ENCODE results near the gene SIGLEC14.

The SIGLEC14 gene

DNA sequence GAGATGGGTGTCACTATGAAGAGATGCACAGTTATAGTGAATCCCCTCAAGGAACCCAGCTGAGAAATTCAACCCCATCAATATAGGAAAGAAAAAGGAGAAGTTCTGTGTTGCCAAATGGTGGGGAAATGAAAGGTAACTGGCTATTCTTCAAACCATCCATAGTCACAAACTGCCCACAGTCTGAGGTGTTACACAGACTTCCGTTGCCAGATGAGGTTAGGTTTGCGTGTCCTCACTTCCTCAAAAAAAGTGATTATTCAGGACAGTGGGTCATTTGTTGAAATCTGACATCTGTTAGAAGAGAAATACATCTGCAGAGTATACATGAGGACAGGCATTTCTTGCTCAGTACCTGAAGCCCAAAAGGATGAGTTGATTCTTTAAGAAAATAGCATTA is 25.4 kb downstream of the SIGLEC14 start:
- DNase-seq (ENCODE audit: low spot score): no peak

DNA sequence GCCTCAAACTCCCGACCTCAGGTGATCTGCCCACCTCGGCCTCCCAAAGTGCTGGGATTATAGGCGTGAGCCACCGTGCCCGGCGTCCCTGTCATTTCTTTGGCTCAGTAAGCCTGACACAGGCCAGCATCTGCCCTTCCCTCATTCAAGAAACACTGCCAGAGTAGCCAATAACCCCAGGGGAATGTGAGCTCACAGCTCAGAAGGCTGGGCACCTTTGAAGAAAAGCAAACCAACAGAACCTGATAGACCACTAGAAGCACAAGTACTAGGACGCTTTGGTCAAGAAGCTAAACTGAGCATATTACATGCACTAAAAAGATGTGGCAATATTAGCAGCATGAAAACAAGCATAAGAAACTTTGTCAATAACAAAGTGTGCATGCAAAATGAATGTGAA is 30.6 kb downstream of the SIGLEC14 start:
- no peak for DNase-seq (ENCODE audit: low spot score)

DNA sequence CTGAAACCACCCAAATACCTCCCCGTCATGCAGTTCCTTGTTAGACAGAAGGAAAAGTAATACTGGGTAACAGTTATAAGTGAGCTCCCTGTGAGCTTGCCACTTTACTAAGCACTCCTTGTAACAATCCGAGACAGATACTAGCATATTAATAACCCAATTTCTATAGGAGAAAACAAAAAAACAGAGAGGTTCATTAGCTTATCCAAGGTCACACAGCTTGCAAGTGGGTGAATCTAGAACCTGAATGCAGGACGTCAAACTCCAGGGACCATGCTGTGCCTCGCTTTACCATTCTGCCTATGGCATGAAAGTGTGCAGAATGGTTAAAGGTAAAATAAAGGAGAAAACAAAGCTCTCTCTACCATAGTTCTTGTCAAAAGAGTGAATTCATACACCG is 31.8 kb downstream of the SIGLEC14 start:
- no peak for DNase-seq (ENCODE audit: low spot score)

- no peak for DNase-seq (ENCODE audit: low spot score)
These were observed 36.0 kb downstream of the SIGLEC14 start for GRCh38 chr19:51610576-51610975.

DNA sequence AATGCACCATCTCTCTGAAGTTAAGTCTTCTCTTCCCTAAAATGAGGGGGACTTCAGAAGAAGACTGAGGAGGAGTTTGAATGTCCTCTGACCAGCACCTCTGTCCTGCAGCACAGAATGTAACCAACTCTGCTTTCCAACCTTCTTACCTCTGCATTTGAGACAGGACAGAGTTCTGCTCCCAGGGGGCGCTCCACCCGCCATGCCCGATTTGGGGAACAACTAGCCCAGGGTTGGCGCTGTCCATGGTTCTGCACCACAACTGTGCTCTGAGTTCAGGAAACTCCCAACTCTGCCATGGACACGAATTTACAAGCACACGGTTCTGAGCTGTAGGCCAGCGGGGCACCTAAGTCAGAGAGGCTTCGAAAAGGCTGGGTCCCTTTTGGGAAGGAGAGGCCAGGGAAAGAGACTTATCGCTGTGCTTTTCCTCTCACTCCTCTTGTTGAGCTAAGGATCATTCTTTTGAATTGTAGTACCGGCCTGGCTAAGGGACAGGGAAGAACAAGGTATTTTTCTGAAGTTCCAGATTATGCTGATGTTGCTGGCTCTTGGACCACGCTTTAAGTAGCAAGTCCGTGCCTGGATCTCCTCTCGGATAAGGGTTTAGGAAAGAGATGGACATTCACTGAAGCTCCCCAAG is 38.6 kb downstream of the SIGLEC14 start:
- DNase-seq (ENCODE audit: low spot score): peak; percentile 77

- peak; percentile 33 for DNase-seq (ENCODE audit: low spot score)
These were observed 39.5 kb downstream of the SIGLEC14 start for GRCh38 chr19:51607077-51607476.

GRCh38 chr19:51602189-51602854 is 44.3 kb downstream of the SIGLEC14 start:
- DNase-seq (ENCODE audit: low spot score): no peak

DNA sequence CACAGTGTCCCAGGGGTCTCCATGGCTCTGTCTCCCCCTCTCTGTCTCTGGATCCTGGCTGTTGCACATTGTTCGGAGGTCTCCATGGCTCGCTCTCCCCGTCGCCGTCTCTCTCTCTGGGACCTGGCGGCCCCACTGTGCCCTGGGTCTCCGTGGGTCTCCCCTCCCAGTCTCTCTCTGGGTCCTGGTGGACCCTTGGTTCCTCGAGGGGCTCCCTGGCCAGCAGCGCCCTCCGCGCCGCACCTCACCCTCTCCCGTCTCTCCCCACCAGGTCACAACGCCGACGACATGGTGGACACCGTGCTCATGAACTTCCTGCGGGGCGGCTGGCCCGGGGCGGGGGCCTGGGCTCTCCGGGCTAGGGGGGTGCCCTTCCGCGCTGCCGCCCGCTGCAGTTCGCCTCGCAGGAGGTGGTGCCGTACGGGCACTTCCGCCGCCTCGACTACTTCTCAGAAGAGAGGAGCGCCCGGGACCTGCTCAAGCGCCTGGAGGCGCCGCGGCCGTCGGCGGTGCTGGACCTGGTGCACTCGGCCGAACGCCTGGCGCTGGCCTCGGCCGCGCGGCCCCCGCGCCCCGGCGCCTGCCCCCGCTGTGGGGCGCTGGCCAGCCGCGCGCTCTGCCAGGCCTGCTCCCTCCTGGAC is 45.6 kb downstream of the SIGLEC14 start:
- no peak for DNase-seq (ENCODE audit: low spot score)

DNA sequence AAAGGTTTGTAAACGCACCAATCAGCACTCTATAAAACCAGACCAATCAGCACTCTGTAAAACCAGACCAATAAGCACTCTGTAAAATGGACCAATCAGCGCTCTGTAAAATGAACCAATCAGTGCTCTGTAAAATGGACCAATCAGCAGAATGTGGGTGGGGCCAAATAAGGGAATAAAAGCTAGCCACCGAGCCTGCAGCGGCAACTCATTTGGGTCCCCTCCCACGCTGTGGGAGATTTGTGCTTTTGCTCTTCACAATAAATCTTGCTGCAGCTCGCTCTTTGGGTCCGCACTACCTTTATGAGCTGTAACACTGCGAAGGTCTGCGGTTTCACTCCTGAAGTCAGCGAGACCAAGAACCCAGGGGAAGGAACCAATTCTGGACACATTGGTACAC is 47.5 kb downstream of the SIGLEC14 start:
- peak; percentile 16 for DNase-seq (ENCODE audit: low spot score)

GRCh38 chr19:51598159-51598915 is 48.3 kb downstream of the SIGLEC14 start:
- DNase-seq (ENCODE audit: low spot score): no peak

GRCh38 chr19:51595190-51596175 is 51.1 kb downstream of the SIGLEC14 start:
- no peak for DNase-seq (ENCODE audit: low spot score)

DNA sequence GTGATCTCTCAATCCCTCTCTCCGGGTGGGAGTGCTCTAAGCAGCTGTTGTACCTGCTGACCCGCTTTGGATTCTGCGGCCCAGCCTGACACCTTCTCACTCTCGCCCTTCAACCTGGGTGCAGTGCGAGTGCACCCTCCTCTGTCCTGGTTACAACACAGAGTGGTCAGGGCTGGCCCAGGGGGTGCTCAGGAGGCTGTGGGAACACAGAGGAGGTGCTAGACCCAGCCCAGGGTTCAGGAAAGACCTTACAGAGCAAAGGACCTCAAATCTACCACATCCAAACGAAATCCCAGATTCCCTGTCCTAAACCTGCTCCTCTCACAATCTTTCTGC is 51.9 kb downstream of the SIGLEC14 start:
- no peak for DNase-seq (ENCODE audit: low spot score)

GRCh38 chr19:51593969-51594773 is 52.5 kb downstream of the SIGLEC14 start:
- peak; percentile 96 for DNase-seq (ENCODE audit: low spot score)

- no peak for DNase-seq (ENCODE audit: low spot score)
These were observed 53.3 kb downstream of the SIGLEC14 start for GRCh38 chr19:51593138-51593890.

Data from NAMALWA (cell line).